Natural killer cell (primary cell): ENCODE data around the gene DLST. TPM values are rescaled to one million over a fixed set of nuclear protein-coding genes. Genes with fewer than 3 reads are reported as not detected.

ENCODE experiments used
- ATAC-seq, 3 donors: fragments of 150-1000 bp in 2 of 3; fragments of 200-7000 bp in 1 of 3; cut with Tn5 transposase; 1 replicate in 1 of 3; 2 replicates in 2 of 3; pipeline ENCODE4 v1.10.0; 2021; ENCODE audit warnings: mild to moderate bottlenecking in 2 of 3, moderate library complexity in 2 of 3
- DNase-seq, 2 donors: peaks; one replicate each; pipeline versions ENCODE4 v3.0.0 to v3.0.0-alpha.2; 2013 to 2021; ENCODE audit warnings: mixed read lengths in 1 of 2
- H3K27ac ChIP-seq: one replicate; pipeline ENCODE4 v1.5.1; 2013; ENCODE audit warnings: mild to moderate bottlenecking, low read length
- H3K27me3 ChIP-seq: one replicate; pipeline ENCODE4 v1.6.1; 2013; ENCODE audit warnings: low read length; ENCODE audit not compliant: control insufficient read depth, insufficient read depth
- H3K36me3 ChIP-seq: one replicate; pipeline ENCODE4 v1.6.1; 2013; ENCODE audit warnings: low read length; ENCODE audit not compliant: control insufficient read depth, insufficient read depth
- H3K4me1 ChIP-seq: one replicate; pipeline ENCODE4 v1.6.1; 2013; ENCODE audit warnings: low read length; ENCODE audit not compliant: control insufficient read depth, insufficient read depth
- H3K4me3 ChIP-seq: one replicate; pipeline ENCODE4 v1.5.1; 2013; ENCODE audit warnings: low read length
- H3K9me3 ChIP-seq: one replicate; pipeline ENCODE4 v1.6.1; 2013; ENCODE audit warnings: low read length; ENCODE audit not compliant: control insufficient read depth, insufficient read depth
- H3K27ac Mint-ChIP-seq, 2 donors: one replicate each; pipeline ENCODE4 v1.8.0; 2022; ENCODE audit warnings: mild to moderate bottlenecking in 2 of 2, mixed read lengths in 2 of 2, moderate library complexity in 1 of 2
- H3K27me3 Mint-ChIP-seq, 2 donors: one replicate each; pipeline ENCODE4 v1.8.0; 2022; ENCODE audit warnings: low read depth in 2 of 2, mixed read lengths in 2 of 2
- H3K36me3 Mint-ChIP-seq: one replicate; pipeline ENCODE4 v1.8.0; 2022; ENCODE audit warnings: mixed read lengths
- H3K4me1 Mint-ChIP-seq, 2 donors: one replicate each; pipeline ENCODE4 v1.8.0; 2022; ENCODE audit warnings: mixed read lengths in 2 of 2
- H3K4me3 Mint-ChIP-seq: one replicate; pipeline ENCODE4 v1.8.0; 2022; ENCODE audit warnings: mild to moderate bottlenecking, moderate library complexity, mixed read lengths
- H3K9me3 Mint-ChIP-seq, 2 donors: one replicate each; pipeline ENCODE4 v1.8.0; 2022; ENCODE audit warnings: mixed read lengths in 2 of 2
- CTCF ChIP-seq: fragments of 200-600 bp; IDR thresholded peaks from one replicate; pipeline ENCODE4 v1.8.0; 2022; ENCODE audit warnings: antibody characterized with exemption
- WGBS: methylation state at CpG from one replicate; pipeline ENCODE4 v1.1.7; 2013; ENCODE audit warnings: missing lambda C conversion rate; ENCODE audit not compliant: insufficient coverage; 5-methylcytosine and 5-hydroxymethylcytosine counted together
- intact Hi-C: fragments of 100-400 bp; cut with micrococcal nuclease; formaldehyde crosslinking; loops from one replicate; pipeline ENCODE4 v1.14.2; 2022
- total RNA-seq, 4 donors: library from RNA; stranded (reverse); fragments of 120-200 nt in 1 of 4; gene quantifications; one replicate each; pipeline versions ENCODE4 v1.2.3 to v1.2.4, GENCODE V29; 2013 to 2022

The DLST gene
- total RNA-seq, 3 donors from 2014 or later (not counting 1 experiment from before 2014, with no cell fraction given), result 161 to 180 (median 163) TPM

GRCh38 chr14:74835645-74836250 is 46.0 kb upstream of the DLST start:
- Histone ChIP-seq H3K9me3 (no peaks in the 10 kb centered on the region), H3K4me3 (no peak overlapping the region), H3K4me1 (peaks cover 8% of the 10 kb centered on the region), H3K27me3 (no peaks in the 10 kb centered on the region), H3K27ac (peak overlapping the region; percentile 23), H3K36me3 (peaks cover 23% of the 10 kb centered on the region)
- intact Hi-C loops, result no loop called here
- peak in 1 of 2 donors; percentile 35 for DNase-seq
- Mint-ChIP-seq H3K9me3 (no peaks in the 10 kb centered on the region), H3K4me1 (peaks cover 31 to 37% of the 10 kb centered on the region in 2 donors), H3K27ac (peak overlapping the region; percentile 97 to 98), H3K36me3 (no peaks in the 10 kb centered on the region), H3K4me3 (no peak overlapping the region), H3K27me3 (no peaks in the 10 kb centered on the region)
- ATAC-seq, result no peak
- WGBS, result 66% methylated on average over 6 of the region's 7 CpGs
- no peak for TF ChIP-seq CTCF

DNA sequence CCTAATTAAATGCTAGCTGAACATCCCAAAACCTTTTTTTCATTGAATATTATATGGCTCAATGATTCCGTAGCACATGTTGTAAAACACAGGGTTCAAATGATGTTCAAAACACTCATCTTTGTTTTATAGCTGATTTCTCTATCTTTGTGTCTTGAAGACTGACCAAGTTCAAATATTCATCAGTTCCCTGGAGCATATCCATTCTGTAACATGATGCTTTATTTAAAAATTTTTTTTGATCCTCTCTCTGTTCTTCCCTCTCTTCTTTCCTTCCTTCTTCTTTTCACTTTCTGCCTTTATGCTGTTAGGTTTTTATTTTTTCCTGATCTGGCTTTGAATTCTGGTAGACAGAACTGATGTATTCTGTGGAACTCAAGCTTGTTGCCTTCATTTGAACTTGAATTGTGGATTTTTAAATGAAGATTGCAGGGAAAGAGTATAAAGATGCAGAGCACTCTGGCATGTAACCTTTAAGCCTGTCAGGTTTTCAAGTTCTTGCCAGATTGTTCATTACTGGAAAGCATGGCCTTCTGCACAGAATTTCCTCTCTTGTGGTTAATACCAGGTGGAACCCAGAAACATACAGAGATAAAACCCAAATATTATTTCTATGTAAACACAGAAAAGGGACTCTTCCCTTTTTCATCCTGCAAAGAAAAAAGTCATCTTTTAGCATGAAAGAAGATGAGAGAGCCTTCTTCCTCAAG is 45.3 kb upstream of the DLST start:
- no peaks in the 10 kb centered on the region for H3K27me3 Mint-ChIP-seq

DNA sequence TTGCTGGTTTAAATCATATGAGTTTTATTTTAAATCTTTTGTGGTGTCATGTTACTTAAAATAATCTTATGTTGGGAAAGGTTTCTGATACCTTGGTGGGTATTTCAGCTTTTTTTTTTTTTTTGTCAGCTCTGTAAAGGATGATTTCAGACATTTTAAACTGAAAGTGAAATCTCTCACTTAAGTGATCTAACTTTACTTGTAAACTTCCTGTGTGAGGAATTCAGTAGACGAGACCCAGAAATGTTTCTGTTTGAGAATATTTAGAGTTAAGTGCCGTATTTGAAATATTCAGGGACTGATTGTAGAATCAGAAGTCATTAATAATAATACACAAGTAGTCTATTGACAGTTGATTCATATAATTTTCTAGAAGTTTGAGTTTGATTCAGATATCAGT is 43.5 kb upstream of the DLST start:
- Mint-ChIP-seq H3K4me1 (peaks cover 44 to 50% of the 10 kb centered on the region in 2 donors), H3K36me3 (no peaks in the 10 kb centered on the region), H3K27me3 (no peaks in the 10 kb centered on the region), H3K27ac (peak overlapping the region; percentile 97 to 98), H3K4me3 (peak overlapping the region; percentile 84), H3K9me3 (no peaks in the 10 kb centered on the region)
- intact Hi-C loops, result loop anchor here (1.0 to 2.0 kb wide), 3 partner anchors 45 to 220 kb away; partner anchors contain the start of gene YLPM1
- peaks cover 12% of the 10 kb centered on the region for H3K36me3 ChIP-seq
- DNase-seq (peak in 1 of 2 donors; percentile 65), ATAC-seq (peak; percentile 83 to 84 (median 83))
- no peak for TF ChIP-seq CTCF
- peaks cover 16% of the 10 kb centered on the region for H3K4me1 ChIP-seq
- no CpG with 5 or more reads among the region's 2 CpGs for WGBS
- H3K27ac ChIP-seq, result peak overlapping the region; percentile 95
- no peaks in the 10 kb centered on the region for H3K27me3 ChIP-seq
- H3K9me3 ChIP-seq, result no peaks in the 10 kb centered on the region
- H3K4me3 ChIP-seq, result no peak overlapping the region

More for the DNA sequence above, 45.3 kb upstream of the DLST start:
- Mint-ChIP-seq H3K4me1 (peaks cover 37 to 43% of the 10 kb centered on the region in 2 donors), H3K4me3 (no peak overlapping the region), H3K27ac (peak overlapping the region; percentile 97 to 98), H3K9me3 (no peaks in the 10 kb centered on the region), H3K36me3 (no peaks in the 10 kb centered on the region)
- Histone ChIP-seq H3K4me3 (no peak overlapping the region), H3K9me3 (no peaks in the 10 kb centered on the region), H3K36me3 (peaks cover 19% of the 10 kb centered on the region), H3K27ac (peak overlapping the region; percentile 35), H3K4me1 (peaks cover 13% of the 10 kb centered on the region), H3K27me3 (no peaks in the 10 kb centered on the region)
- DNase-seq, result no peak
- no peak for ATAC-seq
- intact Hi-C loops, result no loop called here
- no peak for TF ChIP-seq CTCF
- 100% methylated on average over 1 of the region's 1 CpG for WGBS
